ENCODE results near the gene C15orf61. TPM values are rescaled to one million over a fixed set of nuclear protein-coding genes. Genes with fewer than 3 reads are reported as not detected.
A peak's percentile ranks its signal among the peaks of the same experiment; 100 is the strongest.

The C15orf61 gene
- total and polyA plus RNA-seq, 4 donors, result 2.1 to 5.8 (median 4.1) TPM

GRCh38 chr15:67547836-67548235 is 26.9 kb downstream of the C15orf61 start:
- Histone ChIP-seq H3K27ac (ENCODE audit: low read depth in 1 of 2, low read length in 1 of 2) (no peak overlapping the region), H3K4me1 (ENCODE audit: control insufficient read depth in 5 of 5, insufficient read depth in 5 of 5, low read length in 5 of 5) (peaks cover 0 to 14% (median 4%) of the 10 kb centered on the region in 5 donors), H3K9me3 (ENCODE audit: control insufficient read depth in 4 of 4, insufficient read depth in 3 of 4, low read length in 3 of 4) (no peaks in the 10 kb centered on the region), H3K36me3 (ENCODE audit: control insufficient read depth in 4 of 4, insufficient read depth in 4 of 4, low read length in 4 of 4) (peaks cover 0 to 12% (median 4%) of the 10 kb centered on the region in 4 donors), H3K27me3 (ENCODE audit: control insufficient read depth in 3 of 3, insufficient read depth in 3 of 3, low read length in 2 of 3) (no peaks in the 10 kb centered on the region), H3K4me3 (no peak overlapping the region), H3K9ac (ENCODE audit: insufficient read depth in 1 of 2, low read length in 2 of 2) (no peak overlapping the region)
- DNase-seq, result no peak
- no peak for ATAC-seq (ENCODE audit: insufficient read depth, low FRiP score)
- TF ChIP-seq, protein P1, sequence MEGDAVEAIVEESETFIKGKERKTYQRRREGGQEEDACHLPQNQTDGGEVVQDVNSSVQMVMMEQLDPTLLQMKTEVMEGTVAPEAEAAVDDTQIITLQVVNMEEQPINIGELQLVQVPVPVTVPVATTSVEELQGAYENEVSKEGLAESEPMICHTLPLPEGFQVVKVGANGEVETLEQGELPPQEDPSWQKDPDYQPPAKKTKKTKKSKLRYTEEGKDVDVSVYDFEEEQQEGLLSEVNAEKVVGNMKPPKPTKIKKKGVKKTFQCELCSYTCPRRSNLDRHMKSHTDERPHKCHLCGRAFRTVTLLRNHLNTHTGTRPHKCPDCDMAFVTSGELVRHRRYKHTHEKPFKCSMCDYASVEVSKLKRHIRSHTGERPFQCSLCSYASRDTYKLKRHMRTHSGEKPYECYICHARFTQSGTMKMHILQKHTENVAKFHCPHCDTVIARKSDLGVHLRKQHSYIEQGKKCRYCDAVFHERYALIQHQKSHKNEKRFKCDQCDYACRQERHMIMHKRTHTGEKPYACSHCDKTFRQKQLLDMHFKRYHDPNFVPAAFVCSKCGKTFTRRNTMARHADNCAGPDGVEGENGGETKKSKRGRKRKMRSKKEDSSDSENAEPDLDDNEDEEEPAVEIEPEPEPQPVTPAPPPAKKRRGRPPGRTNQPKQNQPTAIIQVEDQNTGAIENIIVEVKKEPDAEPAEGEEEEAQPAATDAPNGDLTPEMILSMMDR (IDR thresholded peaks at IDR 0.05; ENCODE audit: control extremely low read depth, extremely low read depth), result no peak
- 76 to 86% methylated on average over 3 of the region's 3 CpGs for WGBS, 2 donors

- H3K4me1 ChIP-seq (ENCODE audit: control insufficient read depth in 5 of 5, insufficient read depth in 5 of 5, low read length in 5 of 5), result peaks cover 0 to 9% (median 4%) of the 10 kb centered on the region in 5 donors
- no peak overlapping the region for H3K4me3 ChIP-seq
- H3K9me3 ChIP-seq (ENCODE audit: control insufficient read depth in 4 of 4, insufficient read depth in 3 of 4, low read length in 3 of 4), result no peaks in the 10 kb centered on the region
- H3K9ac ChIP-seq (ENCODE audit: insufficient read depth in 1 of 2, low read length in 2 of 2), result no peak overlapping the region
- H3K27ac ChIP-seq (ENCODE audit: low read depth in 1 of 2, low read length in 1 of 2), result no peak overlapping the region
- no peaks in the 10 kb centered on the region for H3K27me3 ChIP-seq (ENCODE audit: control insufficient read depth in 3 of 3, insufficient read depth in 3 of 3, low read length in 2 of 3)
- no peak for ATAC-seq (ENCODE audit: insufficient read depth, low FRiP score)
- DNase-seq, result peak in 1 of 3 donors; percentile 20
- 78 to 96% methylated on average over 2 of the region's 2 CpGs for WGBS, 2 donors
- peaks cover 0 to 12% (median 4%) of the 10 kb centered on the region in 4 donors for H3K36me3 ChIP-seq (ENCODE audit: control insufficient read depth in 4 of 4, insufficient read depth in 4 of 4, low read length in 4 of 4)
- TF ChIP-seq, protein P1 (IDR thresholded peaks at IDR 0.05; ENCODE audit: control extremely low read depth, extremely low read depth), result no peak
Observed at GRCh38 chr15:67548236-67548852, 27.4 kb downstream of the C15orf61 start.

- Histone ChIP-seq H3K9ac (ENCODE audit: insufficient read depth in 1 of 2, low read length in 2 of 2) (no peak overlapping the region), H3K27ac (ENCODE audit: low read depth in 1 of 2, low read length in 1 of 2) (no peak overlapping the region), H3K4me1 (ENCODE audit: control insufficient read depth in 5 of 5, insufficient read depth in 5 of 5, low read length in 5 of 5) (peaks cover 0 to 2% (median 2%) of the 10 kb centered on the region in 5 donors), H3K36me3 (ENCODE audit: control insufficient read depth in 4 of 4, insufficient read depth in 4 of 4, low read length in 4 of 4) (peaks cover 0 to 12% (median 4%) of the 10 kb centered on the region in 4 donors), H3K4me3 (no peak overlapping the region), H3K27me3 (ENCODE audit: control insufficient read depth in 3 of 3, insufficient read depth in 3 of 3, low read length in 2 of 3) (no peaks in the 10 kb centered on the region), H3K9me3 (ENCODE audit: control insufficient read depth in 4 of 4, insufficient read depth in 3 of 4, low read length in 3 of 4) (no peaks in the 10 kb centered on the region)
- TF ChIP-seq, protein P1 (IDR thresholded peaks at IDR 0.05; ENCODE audit: control extremely low read depth, extremely low read depth), result no peak
- DNase-seq, result peak in 1 of 3 donors; percentile 9
- 65 to 81% methylated on average over 8 of the region's 8 CpGs for WGBS, 2 donors
- ATAC-seq (ENCODE audit: insufficient read depth, low FRiP score), result no peak
Observed at GRCh38 chr15:67548862-67549651, 28.1 kb downstream of the C15orf61 start.
